ENCODE data around the gene SH3PXD2B. TPM values are rescaled to one million over a fixed set of nuclear protein-coding genes. Genes with fewer than 3 reads are reported as not detected.

The SH3PXD2B gene
- total RNA-seq, 1 experiment from 2014 or later = 18.5 TPM

- DNase-seq (ENCODE audit: low read depth) = no peak
Measured at GRCh38 chr5:172278356-172278755, 176.0 kb downstream of the SH3PXD2B start.

- DNase-seq (ENCODE audit: low read depth) = no peak
Measured at GRCh38 chr5:172276214-172276613, 178.1 kb downstream of the SH3PXD2B start.

Other genes starting within 250 kb of the SH3PXD2B start
- gene UBTD2, start 170.8 kb downstream of the SH3PXD2B start, total RNA-seq (2014; rRNA removed; shearing (Covaris generic)) = 24.1 and 26.8 TPM in 2 replicates
- gene NEURL1B, start 186.7 kb upstream of the SH3PXD2B start, total RNA-seq (2014; rRNA removed; shearing (Covaris generic)) = 3.8 and 5.9 TPM in 2 replicates

Data from RPMI7951 (cell line).